ENCODE measurements around the gene B3GNT9. TPM values are rescaled to one million over a fixed set of nuclear protein-coding genes. Genes with fewer than 3 reads are reported as not detected.

The B3GNT9 gene
- total RNA-seq, 4 donors from 2014 or later: 2.8 to 5.9 (median 4.6) TPM

GRCh38 chr16:67190448-67191399 lies 39.9 kb upstream of the B3GNT9 start:
- no peak for TF ChIP-seq CTCF (IDR thresholded peaks at IDR 0.05; ENCODE audit: low read depth)

DNA sequence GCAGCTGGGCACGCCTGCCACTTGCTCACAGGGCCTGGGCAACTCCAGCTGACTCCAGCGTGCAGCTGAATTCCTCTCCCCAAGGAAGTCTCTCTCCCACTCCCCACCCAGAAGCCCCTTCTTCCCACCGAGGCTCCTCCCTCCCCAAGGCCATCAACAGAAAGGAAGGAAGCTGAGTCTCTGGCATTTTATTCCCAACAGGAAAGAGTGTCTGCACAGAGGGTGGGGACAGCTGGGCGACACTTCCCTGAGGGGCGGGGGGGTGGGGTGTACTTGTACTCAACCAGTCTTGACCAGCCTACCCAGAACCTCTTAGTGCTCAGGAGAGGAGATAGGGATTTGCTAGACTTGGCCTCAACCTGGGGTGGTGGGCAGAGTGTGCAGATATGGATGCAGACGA lies 39.2 kb upstream of the B3GNT9 start, which contains the start of gene EXOC3L1:
EXOC3L1 (minus strand) TSS at position 96 of the 400 bp plus-strand sequence. CDS start 460 bp downstream, outside the sequence.
- TF ChIP-seq CTCF (IDR thresholded peaks at IDR 0.05; ENCODE audit: low read depth): no peak

DNA sequence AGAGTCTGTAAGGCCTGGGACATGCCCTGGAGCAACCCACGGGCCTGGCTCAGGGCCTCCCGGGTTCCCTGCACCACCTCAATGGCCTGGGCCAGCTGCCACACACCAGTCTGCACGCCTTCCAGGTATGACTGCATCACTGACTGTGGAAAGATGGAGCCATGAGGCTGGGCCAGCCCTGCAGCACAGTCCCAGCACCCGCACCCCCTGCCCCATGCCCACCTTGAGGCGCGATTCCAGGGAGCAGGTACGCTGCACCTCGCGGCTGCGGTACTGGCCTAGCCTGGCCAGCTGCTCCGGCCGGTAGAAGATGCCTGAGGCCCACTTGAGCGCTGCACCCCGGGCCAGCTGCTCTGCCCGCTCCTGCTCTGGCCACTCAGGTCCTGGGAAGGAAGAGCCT lies 38.0 kb upstream of the B3GNT9 start:
- TF ChIP-seq CTCF (IDR thresholded peaks at IDR 0.05; ENCODE audit: low read depth): no peak

GRCh38 chr16:67188323-67188722 lies 37.5 kb upstream of the B3GNT9 start:
- TF ChIP-seq CTCF (IDR thresholded peaks at IDR 0.05; ENCODE audit: low read depth): no peak

GRCh38 chr16:67187175-67187890 lies 36.5 kb upstream of the B3GNT9 start:
- no peak for TF ChIP-seq CTCF (IDR thresholded peaks at IDR 0.05; ENCODE audit: low read depth)

DNA sequence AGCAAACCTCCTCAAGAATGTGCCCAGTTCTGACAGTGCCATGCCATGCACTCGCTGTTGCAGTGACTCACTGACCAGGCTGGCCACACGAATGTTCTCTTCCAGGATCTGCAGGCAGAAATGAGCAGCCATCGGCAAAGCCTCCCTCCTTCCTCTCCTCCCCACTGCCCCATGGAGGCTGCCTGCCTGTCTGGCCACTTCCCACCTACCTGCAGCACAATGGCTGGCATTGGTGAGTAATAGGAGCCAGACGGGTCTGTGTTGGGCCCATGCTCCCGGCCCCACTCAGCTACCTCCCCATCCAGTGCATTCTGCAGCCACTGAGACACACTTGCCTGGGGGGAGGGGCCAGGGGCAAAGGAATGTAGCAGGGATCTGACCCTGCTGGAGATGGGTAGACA lies 35.8 kb upstream of the B3GNT9 start:
- no peak for TF ChIP-seq CTCF (IDR thresholded peaks at IDR 0.05; ENCODE audit: low read depth)

GRCh38 chr16:67185651-67186134 lies 34.9 kb upstream of the B3GNT9 start:
- TF ChIP-seq CTCF (IDR thresholded peaks at IDR 0.05; ENCODE audit: low read depth): no peak

Data from subcutaneous adipose tissue (tissue), 4 donors.